Keratinocyte (primary cell): ENCODE results near the gene MACROH2A1. TPM values are rescaled to one million over a fixed set of nuclear protein-coding genes. Genes with fewer than 3 reads are reported as not detected.

Source experiments
- DNase-seq: peaks from one replicate; pipeline ENCODE4 v3.0.0-alpha.2; 2011; ENCODE audit warnings: low read depth, missing footprints, low spot score
- FAIRE-seq: peaks from 2 replicates; lab custom pipeline; 2011; peaks lifted over from hg19 to GRCh38; lab: Jason Lieb, UNC
- H2AFZ ChIP-seq: 2 replicates; pipeline ENCODE4 v1.6.0; 2012; ENCODE audit warnings: low read length, control low read depth, inconsistent platforms; ENCODE audit not compliant: control insufficient read depth
- H3K27ac ChIP-seq: 2 replicates; pipeline ENCODE4 v1.5.1; 2011; ENCODE audit warnings: low read length; ENCODE audit not compliant: control insufficient read depth, insufficient read depth
- H3K27me3 ChIP-seq: 3 replicates; pipeline ENCODE4 v1.6.0; 2011; ENCODE audit warnings: low read length; ENCODE audit not compliant: control insufficient read depth, insufficient read depth; ENCODE audit errors: extremely low read depth
- H3K36me3 ChIP-seq, 2 experiments: 2 replicates in 1 of 2; 3 replicates in 1 of 2; pipeline ENCODE4 v1.5.1; 2011; ENCODE audit warnings: low read length in 2 of 2, mild to moderate bottlenecking in 1 of 2; ENCODE audit not compliant: control insufficient read depth in 2 of 2, insufficient read depth in 2 of 2; ENCODE audit errors: extremely low read depth in 1 of 2
- H3K4me1 ChIP-seq: 3 replicates; pipeline ENCODE4 v1.5.1; 2011; ENCODE audit warnings: low read length; ENCODE audit not compliant: control insufficient read depth, insufficient read depth; ENCODE audit errors: extremely low read depth
- H3K4me2 ChIP-seq: 3 replicates; pipeline ENCODE4 v1.6.0; 2011; ENCODE audit warnings: low read depth, low read length; ENCODE audit not compliant: control insufficient read depth, insufficient read depth; ENCODE audit errors: extremely low read depth
- H3K4me3 ChIP-seq, 3 experiments: fragments of 200-600 bp in 1 of 3; sonication (generic) in 1 of 3; 2 replicates in 2 of 3; 3 replicates in 1 of 3; pipeline ENCODE4 v1.5.1; 2011 to 2016; ENCODE audit warnings: low read length in 3 of 3, mild to moderate bottlenecking in 3 of 3, control low read depth in 2 of 3, inconsistent platforms in 1 of 3, low read depth in 1 of 3, mixed read lengths in 1 of 3, mixed run types in 1 of 3, moderate library complexity in 1 of 3; ENCODE audit not compliant: control insufficient read depth in 2 of 3, insufficient read depth in 2 of 3; ENCODE audit errors: extremely low read depth in 1 of 3
- H3K79me2 ChIP-seq: 2 replicates; pipeline ENCODE4 v1.6.0; 2012; ENCODE audit warnings: low read length; ENCODE audit not compliant: control insufficient read depth, insufficient read depth
- H3K9ac ChIP-seq: 3 replicates; pipeline ENCODE4 v1.6.0; 2011; ENCODE audit warnings: low read length; ENCODE audit not compliant: control insufficient read depth, insufficient read depth; ENCODE audit errors: extremely low read depth
- H3K9me1 ChIP-seq: 3 replicates; pipeline ENCODE4 v1.6.0; 2011; ENCODE audit warnings: low read length; ENCODE audit not compliant: control insufficient read depth, insufficient read depth; ENCODE audit errors: extremely low read depth
- H3K9me3 ChIP-seq: 2 replicates; pipeline ENCODE4 v1.5.1; 2012; ENCODE audit warnings: low read depth, low read length; ENCODE audit not compliant: control insufficient read depth
- H4K20me1 ChIP-seq: 3 replicates; pipeline ENCODE4 v1.6.0; 2011; ENCODE audit warnings: low read length; ENCODE audit not compliant: control insufficient read depth, insufficient read depth; ENCODE audit errors: extremely low read depth
- CTCF ChIP-seq, 3 experiments: IDR thresholded peaks in 1 of 3; conservative IDR thresholded peaks in 1 of 3; optimal IDR thresholded peaks in 1 of 3; 2 replicates in 2 of 3; 3 replicates in 1 of 3; pipeline versions ENCODE3 to v1.5.1; 2011; ENCODE audit warnings: low read length in 3 of 3, mild to moderate bottlenecking in 3 of 3, moderate library complexity in 2 of 3, control low read depth in 1 of 3, inconsistent platforms in 1 of 3; ENCODE audit not compliant: insufficient read depth in 2 of 3; ENCODE audit errors: extremely low read depth in 1 of 3
- EZH2 ChIP-seq: IDR thresholded peaks from one replicate; pipeline ENCODE4 v1.6.1; 2012; ENCODE audit warnings: inconsistent platforms, mild to moderate bottlenecking, low read length, moderate library complexity
- dilution Hi-C: fragments of 300-500 bp; cut with MboI; formaldehyde crosslinking; loops from one replicate; pipeline ENCODE4 v1.7.0; 2020; ENCODE audit warnings: low sequenced_read_pairs; ENCODE audit not compliant: extremely low pct_ligation_motif_present
- polyA plus RNA-seq, 5 experiments: library from polyadenylated mRNA; depleted of rRNA in 3 of 5; stranded (reverse) in 3 of 5; stranded (forward) in 1 of 5; unstranded in 1 of 5; fragments of >200 nt; gene quantifications; 1 replicate in 1 of 5; 2 replicates in 3 of 5; 3 replicates in 1 of 5; pipeline versions ENCODE4 v1.2.1 to v1.2.3, GENCODE V29; 2011 to 2012; ENCODE audit warnings: missing spikeins in 2 of 5, low read depth in 1 of 5, low replicate concordance in 1 of 5

The MACROH2A1 gene
- polyA plus RNA-seq, 1 donor (not counting 4 experiments of a cell fraction or from before 2014, with no cell fraction given), result 208 TPM

- Histone ChIP-seq H3K9me3 (no peaks in the 10 kb centered on the region), H3K79me2 (peaks cover 69% of the 10 kb centered on the region), H4K20me1 (peaks cover 4% of the 10 kb centered on the region), H2AFZ (no peak overlapping the region), H3K27ac (peak overlapping the region; percentile 68), H3K9ac (peak overlapping the region; percentile 53), H3K4me3 (peak overlapping the region in 1 of 3 experiments; percentile 14), H3K27me3 (no peaks in the 10 kb centered on the region), H3K9me1 (peaks cover 3% of the 10 kb centered on the region), H3K36me3 (peaks cover 28 to 57% of the 10 kb centered on the region in 2 experiments), H3K4me2 (peak overlapping the region; percentile 70), H3K4me1 (peaks cover 37% of the 10 kb centered on the region)
- DNase-seq, result no peak
- peak; percentile 85 for FAIRE-seq
- no peak for TF ChIP-seq CTCF (optimal IDR thresholded peaks at IDR 0.05 in 1 of 3, IDR thresholded peaks at IDR 0.05 in 1 of 3, conservative IDR thresholded peaks at IDR 0.05 in 1 of 3; ENCODE audit: extremely low read depth in 1 of 3, insufficient read depth in 2 of 3, low read length in 3 of 3)
- no peak for TF ChIP-seq EZH2
- dilution Hi-C loops, result no loop called here
Observed at GRCh38 chr5:135379046-135379654, 19.9 kb downstream of the MACROH2A1 start.

- Histone ChIP-seq H3K27ac (no peak overlapping the region), H4K20me1 (peaks cover 4% of the 10 kb centered on the region), H3K4me2 (peak overlapping the region; percentile 70), H3K4me1 (peaks cover 43% of the 10 kb centered on the region), H3K79me2 (peaks cover 70% of the 10 kb centered on the region), H3K36me3 (peaks cover 27 to 56% of the 10 kb centered on the region in 2 experiments), H3K4me3 (no peak overlapping the region), H3K27me3 (no peaks in the 10 kb centered on the region), H3K9ac (no peak overlapping the region), H3K9me1 (peaks cover 3% of the 10 kb centered on the region), H3K9me3 (no peaks in the 10 kb centered on the region), H2AFZ (no peak overlapping the region)
- DNase-seq, result no peak
- TF ChIP-seq EZH2 (no peak), CTCF (optimal IDR thresholded peaks at IDR 0.05 in 1 of 3, IDR thresholded peaks at IDR 0.05 in 1 of 3, conservative IDR thresholded peaks at IDR 0.05 in 1 of 3; ENCODE audit: extremely low read depth in 1 of 3, insufficient read depth in 2 of 3, low read length in 3 of 3) (peak in 1 of 3 experiments; percentile 10)
- dilution Hi-C loops, result no loop called here
- FAIRE-seq, result peak; percentile 32
Observed at GRCh38 chr5:135377751-135378680, 21.0 kb downstream of the MACROH2A1 start.
